ENCODE results near the gene LAPTM5. TPM values are rescaled to one million over a fixed set of nuclear protein-coding genes. Genes with fewer than 3 reads are reported as not detected.

The LAPTM5 gene
- total RNA-seq, 1 experiment from 2014 or later: 0.15 TPM

GRCh38 chr1:30730346-30731108 lies 27.0 kb downstream of the LAPTM5 start:
- no peaks in the 10 kb centered on the region for H3K79me1 ChIP-seq (ENCODE audit: insufficient read depth, low read depth, low read length, poor library complexity, severe bottlenecking)
- no peaks in the 10 kb centered on the region for H3K79me2 ChIP-seq (ENCODE audit: insufficient read depth, low read length)
- no peak overlapping the region for H3K56ac ChIP-seq (ENCODE audit: insufficient read length, low read depth, low read length)
- no peak overlapping the region for H2BK12ac ChIP-seq (ENCODE audit: insufficient read length, low read depth, low read length)
- H2BK120ac ChIP-seq (ENCODE audit: low read depth, low read length, poor library complexity, severe bottlenecking): no peak overlapping the region
- H3K4me1 ChIP-seq (ENCODE audit: insufficient read depth, low read length): peaks cover 6% of the 10 kb centered on the region; the same call in 1 of the 2 replicates
- no peaks in the 10 kb centered on the region for H4K20me1 ChIP-seq (ENCODE audit: control insufficient read depth, insufficient read depth, insufficient read length)
- H2BK15ac ChIP-seq (ENCODE audit: low read depth, low read length): no peak overlapping the region
- no peak for DNase-seq
- H3K36me3 Mint-ChIP-seq (ENCODE audit: insufficient read depth in 1 of 3, low read depth in 3 of 3): no peaks in the 10 kb centered on the region
- no peak overlapping the region for H2BK20ac ChIP-seq (ENCODE audit: low read depth, low read length, poor library complexity, severe bottlenecking)
- H3K9me3 ChIP-seq (ENCODE audit: control insufficient read depth, low read depth, low read length): no peaks in the 10 kb centered on the region
- H3K4me3 Mint-ChIP-seq: no peak overlapping the region
- H3K23me2 ChIP-seq (ENCODE audit: insufficient read length, low read depth, low read length, poor library complexity, severe bottlenecking): no peaks in the 10 kb centered on the region
- no peaks in the 10 kb centered on the region for H3K27me3 ChIP-seq (ENCODE audit: insufficient read depth, low read length)
- H3K9ac ChIP-seq (ENCODE audit: extremely low read depth, insufficient read length, low read length): no peak overlapping the region
- no peak overlapping the region for H2BK5ac ChIP-seq (ENCODE audit: insufficient read length, low read length)
- H2AFZ ChIP-seq (ENCODE audit: low read length): no peak overlapping the region
- H4K5ac ChIP-seq (ENCODE audit: insufficient read length, low read depth, low read length): no peak overlapping the region
- H3K4me1 Mint-ChIP-seq: peaks cover 32 to 43% of the 10 kb centered on the region in 2 experiments
- TF ChIP-seq CTCF (conservative IDR thresholded peaks at IDR 0.05): no peak
- H4K8ac ChIP-seq (replicated peaks; ENCODE audit: insufficient read length, low read depth, low read length): no peak overlapping the region
- H3K27ac Mint-ChIP-seq: no peak overlapping the region; a peak in 2 of 7 replicates
- no peak overlapping the region for H3K4me2 ChIP-seq (ENCODE audit: insufficient read depth, insufficient read length, low read length)
- H3K27ac ChIP-seq (ENCODE audit: insufficient read length, low read depth, low read length): no peak overlapping the region
- H4K91ac ChIP-seq (ENCODE audit: insufficient read length, low read depth, low read length): no peak overlapping the region
- H3K27me3 Mint-ChIP-seq (ENCODE audit: low read depth): peaks cover 4% of the 10 kb centered on the region
- H2AK5ac ChIP-seq (ENCODE audit: insufficient read length, low read length): no peak overlapping the region
- H3K9me3 Mint-ChIP-seq: no peaks in the 10 kb centered on the region
- no peak overlapping the region for H3K4ac ChIP-seq (ENCODE audit: low read depth, low read length)
- no peak overlapping the region for H3T11ph ChIP-seq (ENCODE audit: low read length)
- H3K14ac ChIP-seq (ENCODE audit: insufficient read depth, low read length): no peak overlapping the region
- H3K18ac ChIP-seq (ENCODE audit: insufficient read length, low read depth, low read length): no peak overlapping the region
- no CpG with 5 or more reads among the region's 23 CpGs for WGBS (ENCODE audit: extremely low coverage, insufficient read length, low lambda C conversion rate)
- H3K23ac ChIP-seq (ENCODE audit: insufficient read length, low read depth, low read length): no peak overlapping the region
